HG03460 (cell line): Measurements from ENCODE around the gene NOP14.
A peak's percentile ranks its signal among the peaks of the same experiment; 100 is the strongest.
"Not testable (repeated sequence)": the region's sequence is repeated elsewhere in the genome, so short reads cannot be mapped to it uniquely, and the experiment has no call there.

ENCODE experiments used
- ATAC-seq: cut with Tn5 transposase; IDR thresholded peaks from one replicate; pipeline ENCODE4 v1.9.1; 2021; ENCODE audit not compliant: unreplicated experiment

NOP14 gene

GRCh38 chr4:2962614-2963174 is 512 bp downstream of the NOP14 start:
- peak; percentile 33 for ATAC-seq

GRCh38 chr4:2961811-2962441 is 1.3 kb downstream of the NOP14 start:
- no peak for ATAC-seq

DNA sequence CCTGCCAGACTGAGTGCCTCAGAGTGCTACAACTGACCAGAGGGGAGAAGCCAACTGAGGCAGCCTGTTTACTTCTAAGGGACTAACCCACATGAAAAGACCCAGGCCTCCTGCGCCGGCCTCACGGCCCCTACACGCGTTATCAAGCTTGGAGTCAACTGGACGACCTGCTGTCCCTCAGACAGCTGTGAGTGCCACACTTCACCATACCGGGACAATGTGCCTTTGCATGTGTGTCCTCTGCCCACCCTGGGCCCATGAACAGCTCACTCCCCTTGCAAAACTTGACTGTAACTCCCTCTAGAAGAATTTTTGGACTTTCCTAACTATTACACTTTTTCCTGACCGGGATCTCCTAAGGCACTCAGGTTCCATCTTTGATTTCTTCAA is 1.8 kb downstream of the NOP14 start:
- ATAC-seq: no peak

- ATAC-seq: not testable (repeated sequence)
Measured at GRCh38 chr4:2960450-2960849, 2.8 kb downstream of the NOP14 start.

GRCh38 chr4:2958446-2958845 is 4.8 kb downstream of the NOP14 start:
- ATAC-seq: no peak

GRCh38 chr4:2955186-2956044 is 7.8 kb downstream of the NOP14 start:
- not testable (repeated sequence) for ATAC-seq

GRCh38 chr4:2954358-2955185 is 8.6 kb downstream of the NOP14 start:
- peak; percentile 53 for ATAC-seq

GRCh38 chr4:2953496-2953895 is 9.7 kb downstream of the NOP14 start:
- ATAC-seq: no peak

- ATAC-seq: no peak
Measured at GRCh38 chr4:2950221-2950989, 12.8 kb downstream of the NOP14 start.

- no peak for ATAC-seq
Measured at GRCh38 chr4:2949782-2950125, 13.5 kb downstream of the NOP14 start.

DNA sequence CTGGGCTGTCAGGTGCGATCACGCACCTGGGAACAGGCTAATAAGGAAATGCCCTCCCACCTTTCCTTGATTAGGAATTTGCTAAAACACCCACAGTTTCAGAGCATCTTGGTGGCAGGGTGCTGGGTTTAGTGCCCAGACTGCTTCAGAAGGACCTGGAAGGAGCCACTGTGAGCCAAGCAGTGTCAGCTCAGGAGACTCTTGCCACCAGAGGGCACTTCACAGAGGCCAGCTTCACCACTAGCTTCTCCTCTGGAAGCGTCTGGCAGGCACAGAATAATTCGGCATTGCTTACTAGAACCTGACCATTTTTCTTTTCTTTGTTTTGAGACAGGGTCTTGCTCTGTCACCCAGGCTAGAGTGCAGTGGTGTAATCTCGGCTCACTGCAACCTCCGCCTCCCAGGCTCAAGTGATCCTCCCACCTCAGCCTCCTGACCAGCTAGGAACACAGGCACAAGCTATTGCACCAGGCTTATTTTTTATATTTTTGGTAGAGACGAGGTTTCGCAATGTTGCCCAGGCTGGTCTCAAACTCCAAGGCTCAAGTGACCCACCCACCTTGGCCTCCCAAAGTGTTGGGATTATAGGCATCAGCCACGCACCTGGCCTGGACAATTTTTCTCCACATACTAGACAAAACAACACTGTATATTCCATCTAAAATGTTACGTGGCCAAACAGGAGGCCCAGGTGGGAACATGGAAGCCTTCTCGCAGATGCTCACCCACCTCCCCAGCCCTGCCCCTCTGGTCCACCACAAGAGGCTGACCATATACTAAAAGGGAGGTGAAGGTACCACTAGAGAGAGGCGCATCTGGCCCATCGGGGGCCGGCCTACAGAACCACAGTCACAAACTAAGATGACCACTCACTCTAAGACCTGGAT is 14.1 kb downstream of the NOP14 start:
- no peak for ATAC-seq

DNA sequence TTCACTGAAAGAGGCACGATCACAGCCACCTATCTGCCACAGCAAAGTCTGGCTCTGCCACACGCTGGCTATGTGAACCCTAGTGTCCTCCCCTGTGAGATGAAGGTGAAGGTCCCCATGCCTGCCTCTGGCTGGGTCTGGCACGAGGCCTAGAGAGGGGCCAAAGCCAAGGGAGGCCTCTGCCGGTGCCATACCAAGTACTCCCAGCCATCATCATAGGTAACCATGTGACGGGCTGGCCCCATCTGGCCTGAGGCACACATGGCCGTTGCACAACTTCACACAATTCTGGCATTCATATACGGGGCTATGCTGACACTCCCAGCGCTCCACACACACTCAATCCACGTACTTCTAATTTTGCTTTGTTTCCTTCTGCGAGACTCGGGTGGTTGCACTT is 15.3 kb downstream of the NOP14 start:
- ATAC-seq: no peak

- no peak for ATAC-seq
Measured at GRCh38 chr4:2946812-2947600, 16.2 kb downstream of the NOP14 start.

DNA sequence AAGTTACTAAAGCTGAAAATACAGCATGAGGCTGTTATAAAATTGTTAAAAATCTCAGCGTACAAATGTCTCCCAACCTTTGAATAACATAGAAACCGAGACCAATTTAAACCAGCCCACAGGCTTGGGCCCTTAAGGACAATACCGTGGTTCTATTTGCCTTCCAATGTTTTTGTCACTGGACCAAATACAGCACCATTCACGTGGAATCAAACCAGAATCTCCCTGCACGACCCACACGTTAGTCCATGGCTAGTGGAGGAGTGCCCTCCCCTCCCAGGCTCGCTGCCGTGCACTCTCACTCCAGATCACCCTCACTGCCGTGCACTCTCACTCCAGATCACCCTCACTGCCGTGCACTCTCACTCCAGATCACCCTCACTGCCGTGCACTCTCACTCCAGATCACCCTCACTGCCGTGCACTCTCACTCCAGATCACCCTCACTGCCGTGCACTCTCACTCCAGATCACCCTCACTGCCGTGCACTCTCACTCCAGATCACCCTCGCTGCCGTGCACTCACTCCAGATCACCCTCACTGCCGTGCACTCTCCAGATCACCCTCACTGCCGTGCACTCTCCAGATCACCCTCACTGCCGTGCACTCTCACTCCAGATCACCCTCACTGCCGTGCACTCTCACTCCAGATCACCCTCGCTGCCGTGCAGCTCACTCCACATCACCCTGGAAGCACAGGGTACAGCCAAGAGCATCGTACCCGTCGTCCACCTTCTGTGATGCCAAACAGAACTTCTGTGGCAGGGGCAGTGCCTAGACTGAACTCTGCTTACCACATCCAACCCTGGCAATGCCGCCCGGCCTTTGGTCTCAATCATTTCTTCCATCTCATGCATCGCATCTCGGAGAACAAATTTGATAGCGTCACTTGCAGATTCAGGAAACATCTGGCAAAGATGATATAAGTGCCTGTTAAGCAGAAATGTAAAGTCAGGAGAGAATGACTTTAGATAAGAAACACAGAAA is 17.3 kb downstream of the NOP14 start:
- not testable (repeated sequence) for ATAC-seq

- no peak for ATAC-seq
Measured at GRCh38 chr4:2944586-2945526, 18.4 kb downstream of the NOP14 start.

DNA sequence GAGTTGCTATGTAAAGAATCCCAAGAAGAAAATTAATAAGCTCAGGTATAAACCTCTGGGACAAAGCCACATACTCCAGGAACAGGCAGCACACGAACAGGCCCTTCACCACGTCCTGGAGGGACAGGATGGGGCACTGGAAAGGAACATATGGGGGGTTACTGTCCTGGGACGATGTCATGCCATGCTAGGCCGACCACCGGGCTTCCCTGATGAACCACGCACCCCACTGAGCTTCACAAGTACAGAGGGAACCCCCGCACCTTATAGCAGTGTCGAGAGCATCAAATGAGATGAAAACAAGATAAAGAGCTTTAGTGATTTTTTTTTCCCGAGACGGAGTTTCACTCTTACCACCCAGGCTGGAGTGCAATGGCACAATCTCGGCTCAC is 19.1 kb downstream of the NOP14 start:
- ATAC-seq: no peak
